Measurements from ENCODE around the gene RNF25.

- TF ChIP-seq CTCF (IDR thresholded peaks at IDR 0.05) (no peak), POLR2A (IDR thresholded peaks at IDR 0.05) (no peak), EP300 (IDR thresholded peaks at IDR 0.05) (no peak)
These were observed 29.0 kb downstream of the RNF25 start for GRCh38 chr2:218642786-218643185.
